ENCODE measurements around the gene CHRND.

Gene CHRND

GRCh38 chr2:232584238-232584637 lies 58.3 kb downstream of the CHRND start:
- H3K27ac ChIP-seq (ENCODE audit: low read length), result no peak overlapping the region

More at GRCh38 chr2:232584238-232584637, 58.3 kb downstream of the CHRND start:
- Histone ChIP-seq H3K36me3 (replicated peaks; ENCODE audit: low read depth, low read length) (no peaks in the 10 kb centered on the region), H3K9me3 (ENCODE audit: insufficient read depth, low read length) (no peaks in the 10 kb centered on the region), H4K20me1 (ENCODE audit: insufficient read depth, low read length) (no peaks in the 10 kb centered on the region), H3K9ac (ENCODE audit: low read length) (no peak overlapping the region), H3K79me2 (ENCODE audit: low read length) (no peaks in the 10 kb centered on the region), H3K27me3 (ENCODE audit: low read depth, low read length) (no peaks in the 10 kb centered on the region), H3K4me3 (ENCODE audit: low read length) (no peak overlapping the region), H3K4me2 (ENCODE audit: low read length) (no peak overlapping the region), H3K4me1 (ENCODE audit: low read length) (no peaks in the 10 kb centered on the region), H2AFZ (ENCODE audit: low read depth, low read length) (no peak overlapping the region)
- TF ChIP-seq, protein P1, sequence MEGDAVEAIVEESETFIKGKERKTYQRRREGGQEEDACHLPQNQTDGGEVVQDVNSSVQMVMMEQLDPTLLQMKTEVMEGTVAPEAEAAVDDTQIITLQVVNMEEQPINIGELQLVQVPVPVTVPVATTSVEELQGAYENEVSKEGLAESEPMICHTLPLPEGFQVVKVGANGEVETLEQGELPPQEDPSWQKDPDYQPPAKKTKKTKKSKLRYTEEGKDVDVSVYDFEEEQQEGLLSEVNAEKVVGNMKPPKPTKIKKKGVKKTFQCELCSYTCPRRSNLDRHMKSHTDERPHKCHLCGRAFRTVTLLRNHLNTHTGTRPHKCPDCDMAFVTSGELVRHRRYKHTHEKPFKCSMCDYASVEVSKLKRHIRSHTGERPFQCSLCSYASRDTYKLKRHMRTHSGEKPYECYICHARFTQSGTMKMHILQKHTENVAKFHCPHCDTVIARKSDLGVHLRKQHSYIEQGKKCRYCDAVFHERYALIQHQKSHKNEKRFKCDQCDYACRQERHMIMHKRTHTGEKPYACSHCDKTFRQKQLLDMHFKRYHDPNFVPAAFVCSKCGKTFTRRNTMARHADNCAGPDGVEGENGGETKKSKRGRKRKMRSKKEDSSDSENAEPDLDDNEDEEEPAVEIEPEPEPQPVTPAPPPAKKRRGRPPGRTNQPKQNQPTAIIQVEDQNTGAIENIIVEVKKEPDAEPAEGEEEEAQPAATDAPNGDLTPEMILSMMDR (IDR thresholded peaks at IDR 0.05; ENCODE audit: low read depth, low read length), result no peak
- no peak for TF ChIP-seq EZH2phosphoT487 (IDR thresholded peaks at IDR 0.05; ENCODE audit: low read depth)

Data from OCI-LY3 (cell line).